CD4-positive, CD25-positive, alpha-beta regulatory T cell (primary cell): ENCODE measurements around the gene SREK1. TPM values are rescaled to one million over a fixed set of nuclear protein-coding genes. Genes with fewer than 3 reads are reported as not detected.
A peak's percentile ranks its signal among the peaks of the same experiment; 100 is the strongest.
"Not testable (repeated sequence)": the region's sequence is repeated elsewhere in the genome, so short reads cannot be mapped to it uniquely, and the experiment has no call there.

Source experiments
- ATAC-seq, 2 donors: fragments of 150-1000 bp; cut with Tn5 transposase; one replicate each; pipeline ENCODE4 v1.10.0; 2021; ENCODE audit warnings: low read depth in 2 of 2, moderate number of reproducible peaks in 2 of 2, moderate library complexity in 1 of 2
- DNase-seq, 3 donors: peaks; one replicate each; pipeline versions ENCODE4 v3.0.0 to v3.0.0-alpha.2; 2012 to 2022; ENCODE audit warnings: mixed read lengths in 1 of 3
- H3K27ac ChIP-seq: one replicate; pipeline ENCODE4 v1.7.0; 2013; ENCODE audit warnings: mild to moderate bottlenecking, low read length; ENCODE audit not compliant: insufficient read depth, poor library complexity, severe bottlenecking
- H3K27me3 ChIP-seq: one replicate; pipeline ENCODE4 v1.7.0; 2013; ENCODE audit warnings: low read length; ENCODE audit not compliant: control insufficient read depth, insufficient read depth
- H3K36me3 ChIP-seq: one replicate; pipeline ENCODE4 v1.7.0; 2013; ENCODE audit warnings: mild to moderate bottlenecking, low read length, moderate library complexity; ENCODE audit not compliant: control insufficient read depth, insufficient read depth
- H3K4me1 ChIP-seq: 2 replicates; pipeline ENCODE4 v1.7.0; 2013; ENCODE audit warnings: mild to moderate bottlenecking, low read length; ENCODE audit not compliant: insufficient read depth, control insufficient read depth, poor library complexity, severe bottlenecking
- H3K4me3 ChIP-seq: one replicate; pipeline ENCODE4 v1.7.0; 2013; ENCODE audit warnings: low read depth, mild to moderate bottlenecking, low read length, moderate library complexity
- H3K9me3 ChIP-seq, 2 experiments: 1 replicate in 1 of 2; 2 replicates in 1 of 2; pipeline ENCODE4 v1.7.0; 2013; ENCODE audit warnings: low read length in 2 of 2, mild to moderate bottlenecking in 1 of 2, moderate library complexity in 1 of 2; ENCODE audit not compliant: control insufficient read depth in 2 of 2
- H3K27ac Mint-ChIP-seq, 3 donors: one replicate each; pipeline ENCODE4 v1.8.0; 2020 to 2022; ENCODE audit warnings: mild to moderate bottlenecking in 3 of 3, mixed read lengths in 3 of 3, moderate library complexity in 2 of 3
- H3K27me3 Mint-ChIP-seq: one replicate; pipeline ENCODE4 v1.8.0; 2022; ENCODE audit warnings: mild to moderate bottlenecking, mixed read lengths
- H3K36me3 Mint-ChIP-seq: one replicate; pipeline ENCODE4 v1.8.0; 2020; ENCODE audit warnings: mixed read lengths
- H3K4me1 Mint-ChIP-seq, 4 donors: one replicate each; pipeline ENCODE4 v1.8.0; 2020 to 2022; ENCODE audit warnings: mixed read lengths in 4 of 4, mild to moderate bottlenecking in 1 of 4
- H3K4me3 Mint-ChIP-seq, 4 donors: one replicate each; pipeline ENCODE4 v1.8.0; 2020 to 2022; ENCODE audit warnings: mild to moderate bottlenecking in 4 of 4, mixed read lengths in 4 of 4, moderate library complexity in 3 of 4
- H3K9me3 Mint-ChIP-seq, 7 donors: one replicate each; pipeline ENCODE4 v1.8.0; 2020 to 2022; ENCODE audit warnings: mixed read lengths in 7 of 7, mild to moderate bottlenecking in 3 of 7, moderate library complexity in 2 of 7
- polyA plus RNA-seq, 4 donors: library from polyadenylated mRNA; unstranded; fragments of 300-500 nt; fragmentation: Illumina TruSeq; gene quantifications; one replicate each; pipeline ENCODE4 v1.2.3, GENCODE V29; 2021
- total RNA-seq: library from RNA; stranded (reverse); gene quantifications from one replicate; pipeline ENCODE4 v1.2.3, GENCODE V29; 2022

Gene SREK1
- total and polyA plus RNA-seq, 5 donors from 2014 or later = 14.8 to 160 (median 19.5) TPM

DNA sequence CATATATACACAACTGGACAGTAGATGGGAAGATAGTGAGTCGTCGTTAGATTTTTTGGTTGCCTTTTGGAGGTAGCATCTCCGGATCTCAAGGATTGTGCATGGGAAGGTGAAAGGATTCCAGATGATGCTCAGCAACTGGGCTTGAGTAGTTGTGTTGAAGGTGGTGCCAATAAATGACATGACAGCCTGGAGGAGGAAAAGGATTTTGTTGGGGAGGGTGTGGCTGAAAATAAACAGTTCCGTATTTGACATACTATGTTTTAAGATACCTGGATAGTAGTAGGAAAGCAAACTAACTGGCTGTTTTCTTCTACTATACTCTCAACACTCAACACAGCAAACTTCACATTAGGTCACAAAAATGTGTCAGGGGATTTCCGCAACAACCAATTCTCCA is 62.4 kb downstream of the SREK1 start:
- Histone ChIP-seq H3K4me3 (no peak overlapping the region), H3K36me3 (no peaks in the 10 kb centered on the region), H3K27me3 (no peaks in the 10 kb centered on the region), H3K27ac (no peak overlapping the region), H3K4me1 (no peaks in the 10 kb centered on the region), H3K9me3 (no peaks in the 10 kb centered on the region)
- no peaks in the 10 kb centered on the region for H3K27me3 Mint-ChIP-seq
- no peak overlapping the region for H3K27ac Mint-ChIP-seq
- no peak for DNase-seq
- no peak for ATAC-seq
- H3K4me1 Mint-ChIP-seq = no peaks in the 10 kb centered on the region
- H3K9me3 Mint-ChIP-seq = peaks cover 0 to 4% (median 0%) of the 10 kb centered on the region in 7 donors
- no peak overlapping the region for H3K4me3 Mint-ChIP-seq
- no peaks in the 10 kb centered on the region for H3K36me3 Mint-ChIP-seq

GRCh38 chr5:66207800-66208561 is 63.9 kb downstream of the SREK1 start:
- H3K36me3 Mint-ChIP-seq = no peaks in the 10 kb centered on the region
- H3K27me3 Mint-ChIP-seq = no peaks in the 10 kb centered on the region
- no peak for ATAC-seq

GRCh38 chr5:66209350-66209749 is 65.2 kb downstream of the SREK1 start:
- no peak overlapping the region for H3K27ac ChIP-seq
- DNase-seq (no peak), ATAC-seq (no peak)
- no peaks in the 10 kb centered on the region for H3K4me1 ChIP-seq
- Mint-ChIP-seq H3K36me3 (no peaks in the 10 kb centered on the region), H3K27ac (no peak overlapping the region), H3K4me1 (no peaks in the 10 kb centered on the region), H3K27me3 (no peaks in the 10 kb centered on the region), H3K9me3 (peaks cover 0 to 1% (median 0%) of the 10 kb centered on the region in 7 donors), H3K4me3 (no peak overlapping the region)
- no peaks in the 10 kb centered on the region for H3K36me3 ChIP-seq
- no peaks in the 10 kb centered on the region for H3K27me3 ChIP-seq
- H3K9me3 ChIP-seq = no peaks in the 10 kb centered on the region
- H3K4me3 ChIP-seq = no peak overlapping the region

More at GRCh38 chr5:66207800-66208561, 63.9 kb downstream of the SREK1 start:
- DNase-seq = no peak
- Mint-ChIP-seq H3K27ac (no peak overlapping the region), H3K4me3 (no peak overlapping the region), H3K9me3 (peaks cover 0 to 1% (median 0%) of the 10 kb centered on the region in 7 donors), H3K4me1 (no peaks in the 10 kb centered on the region)
- Histone ChIP-seq H3K4me3 (no peak overlapping the region), H3K27ac (no peak overlapping the region), H3K4me1 (no peaks in the 10 kb centered on the region), H3K36me3 (no peaks in the 10 kb centered on the region), H3K9me3 (no peaks in the 10 kb centered on the region), H3K27me3 (no peaks in the 10 kb centered on the region)

DNA sequence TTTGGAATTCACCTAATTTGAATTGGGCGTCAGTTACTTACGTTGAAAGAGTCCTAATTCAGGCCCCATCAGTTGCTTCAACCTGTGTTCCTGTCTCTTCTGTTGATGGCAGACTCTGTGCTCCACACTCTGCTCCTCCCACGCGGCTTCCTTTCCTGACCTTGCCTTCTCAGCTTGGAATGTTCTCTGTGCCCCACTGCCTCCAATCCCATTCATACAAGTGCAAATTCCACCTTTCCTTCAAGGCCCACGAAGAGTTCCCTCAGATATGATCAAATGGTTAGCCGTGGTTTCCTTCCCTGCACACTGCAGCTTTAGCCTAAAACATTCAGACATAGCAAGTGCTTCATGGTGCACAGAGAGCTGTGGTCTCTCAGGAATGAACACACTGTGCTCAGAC is 65.7 kb downstream of the SREK1 start:
- Mint-ChIP-seq H3K9me3 (peaks cover 0 to 1% (median 0%) of the 10 kb centered on the region in 7 donors), H3K36me3 (no peaks in the 10 kb centered on the region), H3K27ac (no peak overlapping the region), H3K4me3 (no peak overlapping the region), H3K27me3 (no peaks in the 10 kb centered on the region), H3K4me1 (no peaks in the 10 kb centered on the region)
- no peak overlapping the region for H3K4me3 ChIP-seq
- no peaks in the 10 kb centered on the region for H3K9me3 ChIP-seq
- H3K36me3 ChIP-seq = no peaks in the 10 kb centered on the region
- H3K27me3 ChIP-seq = no peaks in the 10 kb centered on the region
- ATAC-seq = no peak
- DNase-seq = no peak
- no peaks in the 10 kb centered on the region for H3K4me1 ChIP-seq
- H3K27ac ChIP-seq = no peak overlapping the region

DNA sequence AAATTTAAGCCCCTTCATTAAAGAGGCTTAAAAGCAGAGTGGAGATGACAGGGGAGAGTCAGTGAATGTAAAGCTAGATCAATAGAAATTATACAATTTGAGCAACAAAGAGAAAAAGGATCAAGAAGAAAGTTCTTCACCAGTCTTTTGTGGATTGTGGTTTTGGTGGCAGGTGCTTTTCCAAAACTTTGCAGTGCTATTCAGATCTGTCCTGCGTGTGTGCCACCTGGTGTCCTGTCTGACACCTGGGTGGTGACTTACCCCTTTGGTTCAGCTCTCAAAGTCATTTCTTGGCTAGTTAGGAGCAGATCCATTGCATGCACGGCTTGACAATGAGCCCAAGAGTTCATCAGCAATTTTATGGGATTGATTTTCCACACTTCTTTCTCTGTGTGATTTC is 69.4 kb downstream of the SREK1 start:
- Mint-ChIP-seq H3K9me3 (peaks cover 0 to 1% (median 0%) of the 10 kb centered on the region in 7 donors), H3K27me3 (peaks cover 6% of the 10 kb centered on the region), H3K27ac (no peak overlapping the region), H3K4me1 (no peaks in the 10 kb centered on the region), H3K36me3 (no peaks in the 10 kb centered on the region), H3K4me3 (no peak overlapping the region)
- H3K27ac ChIP-seq = no peak overlapping the region
- no peak overlapping the region for H3K4me3 ChIP-seq
- H3K27me3 ChIP-seq = no peaks in the 10 kb centered on the region
- no peaks in the 10 kb centered on the region for H3K36me3 ChIP-seq
- no peak for ATAC-seq
- H3K4me1 ChIP-seq = no peaks in the 10 kb centered on the region
- DNase-seq = no peak
- no peaks in the 10 kb centered on the region for H3K9me3 ChIP-seq

GRCh38 chr5:66222455-66222854 is 78.4 kb downstream of the SREK1 start:
- peaks cover 0 to 7% (median 1%) of the 10 kb centered on the region in 7 donors for H3K9me3 Mint-ChIP-seq
- no peak overlapping the region for H3K4me3 ChIP-seq
- DNase-seq (peak in 1 of 3 donors; percentile 12), ATAC-seq (no peak)
- H3K27me3 Mint-ChIP-seq = peaks cover 9% of the 10 kb centered on the region
- no peaks in the 10 kb centered on the region for H3K36me3 ChIP-seq
- no peak overlapping the region for H3K27ac Mint-ChIP-seq
- no peaks in the 10 kb centered on the region for H3K27me3 ChIP-seq
- H3K9me3 ChIP-seq = no peaks in the 10 kb centered on the region
- no peaks in the 10 kb centered on the region for H3K36me3 Mint-ChIP-seq
- no peaks in the 10 kb centered on the region for H3K4me1 Mint-ChIP-seq
- H3K4me3 Mint-ChIP-seq = no peak overlapping the region
- H3K4me1 ChIP-seq = no peaks in the 10 kb centered on the region
- no peak overlapping the region for H3K27ac ChIP-seq

DNA sequence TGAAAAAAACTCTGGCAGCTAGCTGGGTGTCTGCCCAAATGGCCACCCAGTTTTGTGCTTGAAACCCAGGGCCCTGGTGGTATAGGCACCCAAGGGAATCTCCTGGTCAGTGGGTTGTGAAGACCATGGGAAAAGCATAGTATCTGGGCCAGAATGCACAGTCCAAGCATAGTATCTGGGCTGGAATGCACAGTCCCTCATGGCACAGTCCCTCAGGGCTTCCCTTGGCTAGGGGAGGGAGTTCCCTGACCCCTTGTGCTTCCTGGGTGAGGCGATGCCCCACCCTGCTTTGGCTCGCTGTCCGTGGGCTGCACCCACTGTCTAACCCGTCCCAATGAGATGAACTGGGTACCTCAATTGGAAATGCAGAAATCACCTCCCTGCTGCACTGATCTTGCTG is 78.8 kb downstream of the SREK1 start:
- not testable (repeated sequence) for H3K36me3 Mint-ChIP-seq, H3K4me1 ChIP-seq, H3K9me3 ChIP-seq, ATAC-seq, H3K27me3 Mint-ChIP-seq, DNase-seq, H3K4me3 ChIP-seq, H3K9me3 Mint-ChIP-seq, H3K27me3 ChIP-seq, H3K4me1 Mint-ChIP-seq, H3K36me3 ChIP-seq, H3K4me3 Mint-ChIP-seq, H3K27ac Mint-ChIP-seq, H3K27ac ChIP-seq

DNA sequence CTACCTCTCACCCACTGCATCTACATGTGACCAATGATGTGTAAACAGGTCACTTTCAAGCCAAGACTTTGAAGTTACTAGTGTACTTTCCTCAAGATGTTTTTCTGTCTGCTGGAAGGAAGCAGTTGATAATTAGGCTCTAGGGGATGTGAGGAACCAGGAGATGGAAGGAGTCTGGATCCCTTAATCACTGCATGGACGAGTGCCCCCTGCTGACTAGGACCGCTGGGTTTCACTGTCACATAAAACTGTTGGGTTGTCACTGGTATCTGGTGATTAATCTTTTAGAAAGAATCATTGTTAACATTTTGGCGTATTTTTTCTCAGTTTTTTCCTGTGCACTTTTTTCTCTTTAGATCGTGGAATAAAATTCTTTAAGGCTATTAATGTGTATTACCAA is 79.5 kb downstream of the SREK1 start:
- Mint-ChIP-seq H3K36me3 (no peaks in the 10 kb centered on the region), H3K27me3 (peaks cover 4% of the 10 kb centered on the region), H3K9me3 (peaks cover 0 to 7% (median 1%) of the 10 kb centered on the region in 7 donors), H3K4me3 (no peak overlapping the region), H3K27ac (no peak overlapping the region), H3K4me1 (no peaks in the 10 kb centered on the region)
- no peaks in the 10 kb centered on the region for H3K27me3 ChIP-seq
- no peaks in the 10 kb centered on the region for H3K9me3 ChIP-seq
- no peak for DNase-seq
- no peaks in the 10 kb centered on the region for H3K36me3 ChIP-seq
- no peak overlapping the region for H3K27ac ChIP-seq
- H3K4me3 ChIP-seq = no peak overlapping the region
- ATAC-seq = no peak
- H3K4me1 ChIP-seq = no peaks in the 10 kb centered on the region
